C4-2B (cell line): ENCODE data around the gene IL22RA2.

Experiments
- ZFX ChIP-seq: fragments of 450-650 bp; IDR thresholded peaks from 2 replicates; pipeline ENCODE4 v1.6.1; 2017
- TF ChIP-seq, protein P1 (sequence below): fragments of 450-650 bp; conservative IDR thresholded peaks from 2 replicates; pipeline ENCODE4 v1.5.1; 2017; ENCODE audit warnings: mild to moderate bottlenecking

GRCh38 chr6:137105375-137105774 is 68.1 kb downstream of the IL22RA2 start:
- TF ChIP-seq, protein P1, sequence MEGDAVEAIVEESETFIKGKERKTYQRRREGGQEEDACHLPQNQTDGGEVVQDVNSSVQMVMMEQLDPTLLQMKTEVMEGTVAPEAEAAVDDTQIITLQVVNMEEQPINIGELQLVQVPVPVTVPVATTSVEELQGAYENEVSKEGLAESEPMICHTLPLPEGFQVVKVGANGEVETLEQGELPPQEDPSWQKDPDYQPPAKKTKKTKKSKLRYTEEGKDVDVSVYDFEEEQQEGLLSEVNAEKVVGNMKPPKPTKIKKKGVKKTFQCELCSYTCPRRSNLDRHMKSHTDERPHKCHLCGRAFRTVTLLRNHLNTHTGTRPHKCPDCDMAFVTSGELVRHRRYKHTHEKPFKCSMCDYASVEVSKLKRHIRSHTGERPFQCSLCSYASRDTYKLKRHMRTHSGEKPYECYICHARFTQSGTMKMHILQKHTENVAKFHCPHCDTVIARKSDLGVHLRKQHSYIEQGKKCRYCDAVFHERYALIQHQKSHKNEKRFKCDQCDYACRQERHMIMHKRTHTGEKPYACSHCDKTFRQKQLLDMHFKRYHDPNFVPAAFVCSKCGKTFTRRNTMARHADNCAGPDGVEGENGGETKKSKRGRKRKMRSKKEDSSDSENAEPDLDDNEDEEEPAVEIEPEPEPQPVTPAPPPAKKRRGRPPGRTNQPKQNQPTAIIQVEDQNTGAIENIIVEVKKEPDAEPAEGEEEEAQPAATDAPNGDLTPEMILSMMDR: no peak
- TF ChIP-seq ZFX: no peak
